Renal cortical epithelial cell (primary cell): ENCODE measurements around the gene KRTAP4-1. TPM values are rescaled to one million over a fixed set of nuclear protein-coding genes. Genes with fewer than 3 reads are reported as not detected.
"Not testable (repeated sequence)": the region's sequence is repeated elsewhere in the genome, so short reads cannot be mapped to it uniquely, and the experiment has no call there.

ENCODE experiments used
- DNase-seq: peaks from one replicate; pipeline ENCODE4 v3.0.0-alpha.2; 2011; ENCODE audit warnings: low read depth
- total RNA-seq: library from RNA; depleted of rRNA; stranded (reverse); fragments of >200 nt; gene quantifications from 2 replicates; pipeline ENCODE4 v1.2.3, GENCODE V29; 2014

Gene KRTAP4-1
- total RNA-seq, 1 donor from 2014 or later: not detected

- peak; percentile 4 for DNase-seq
Measured at GRCh38 chr17:41171886-41172285, 12.8 kb downstream of the KRTAP4-1 start.

GRCh38 chr17:41168121-41168520, 16.6 kb downstream of the KRTAP4-1 start, which contains the start of gene KRTAP4-3:
TSS of gene KRTAP4-3 (minus strand) at chr17:41168221. CDS start at chr17:41168172, 49 bp downstream.
- no peak for DNase-seq

GRCh38 chr17:41167561-41167960, 17.1 kb downstream of the KRTAP4-1 start:
- no peak for DNase-seq

- DNase-seq: no peak
Measured at GRCh38 chr17:41163828-41164227, 20.9 kb downstream of the KRTAP4-1 start.

GRCh38 chr17:41160648-41161047, 24.1 kb downstream of the KRTAP4-1 start, which contains the start of gene KRTAP4-4:
TSS of gene KRTAP4-4 (minus strand) at chr17:41160748. CDS start at chr17:41160691, 57 bp downstream.
- DNase-seq: no peak

- DNase-seq: not testable (repeated sequence)
Measured at GRCh38 chr17:41160190-41160589, 24.5 kb downstream of the KRTAP4-1 start.

GRCh38 chr17:41153856-41154255, 30.9 kb downstream of the KRTAP4-1 start:
- no peak for DNase-seq

GRCh38 chr17:41151525-41151924, 33.2 kb downstream of the KRTAP4-1 start:
- DNase-seq: no peak

- DNase-seq: no peak
Measured at GRCh38 chr17:41150026-41150425, 34.7 kb downstream of the KRTAP4-1 start.

- DNase-seq: no peak
Measured at GRCh38 chr17:41149652-41149985, 35.1 kb downstream of the KRTAP4-1 start, which contains the start of gene KRTAP4-5. TSS of gene KRTAP4-5 (minus strand) at chr17:41149825. CDS start at chr17:41149767, 58 bp downstream.

- DNase-seq: not testable (repeated sequence)
Measured at GRCh38 chr17:41148971-41149651, 35.6 kb downstream of the KRTAP4-1 start.

- DNase-seq: no peak
Measured at GRCh38 chr17:41147531-41148204, 37.0 kb downstream of the KRTAP4-1 start.

- no peak for DNase-seq
Measured at GRCh38 chr17:41145261-41145660, 39.5 kb downstream of the KRTAP4-1 start.

GRCh38 chr17:41144846-41145245, 39.9 kb downstream of the KRTAP4-1 start:
- DNase-seq: no peak

GRCh38 chr17:41141361-41141760, 43.4 kb downstream of the KRTAP4-1 start:
- DNase-seq: no peak

GRCh38 chr17:41140360-41141131, 44.2 kb downstream of the KRTAP4-1 start, which contains the start of gene KRTAP4-6:
TSS of gene KRTAP4-6 (minus strand) at chr17:41140544. CDS start at chr17:41140487, 57 bp downstream.
- DNase-seq: peak; percentile 92

GRCh38 chr17:41139865-41140264, 44.8 kb downstream of the KRTAP4-1 start:
- DNase-seq: not testable (repeated sequence)

Other genes with a start within 250 kb of the KRTAP4-1 start
- 1.2 and 68.1 TPM in 2 replicates for gene KRT23, start 247.3 kb downstream of the KRTAP4-1 start, total RNA-seq
- gene KRT39, start 218.0 kb downstream of the KRTAP4-1 start, total RNA-seq: not detected in 2 replicates
- not detected in 2 replicates for gene KRT40, start 200.6 kb downstream of the KRTAP4-1 start, total RNA-seq
- not detected in 2 replicates for gene KRTAP3-3, start 190.7 kb downstream of the KRTAP4-1 start, total RNA-seq
- gene KRTAP3-2, start 185.0 kb downstream of the KRTAP4-1 start, total RNA-seq: not detected in 2 replicates
- gene KRTAP3-1, start 175.8 kb downstream of the KRTAP4-1 start, total RNA-seq: not detected in 2 replicates
- gene KRTAP1-5, start 157.7 kb downstream of the KRTAP4-1 start, total RNA-seq: not detected in 2 replicates
- not detected in 2 replicates for gene KRTAP1-4, start 154.7 kb downstream of the KRTAP4-1 start, total RNA-seq
- not detected in 2 replicates for gene KRTAP1-3, start 150.0 kb downstream of the KRTAP4-1 start, total RNA-seq
- gene KRTAP1-1, start 143.5 kb downstream of the KRTAP4-1 start, total RNA-seq: 0.25 and 0.35 TPM in 2 replicates
- gene KRTAP2-1, start 137.6 kb downstream of the KRTAP4-1 start, total RNA-seq: not detected in 2 replicates
- gene KRTAP2-2, start 129.7 kb downstream of the KRTAP4-1 start, total RNA-seq: 0.15 TPM in 1 of 2 replicates, not detected in the other
- 0.55 and 5.9 TPM in 2 replicates for gene KRTAP2-3, start 124.8 kb downstream of the KRTAP4-1 start, total RNA-seq
- not detected in 2 replicates for gene KRTAP2-4, start 119.0 kb downstream of the KRTAP4-1 start, total RNA-seq
- gene KRTAP4-7, start 100.8 kb downstream of the KRTAP4-1 start, total RNA-seq: not detected in 2 replicates
- gene KRTAP4-8, start 86.8 kb downstream of the KRTAP4-1 start, total RNA-seq: not detected in 2 replicates
- not detected in 2 replicates for gene KRTAP4-16, start 82.7 kb downstream of the KRTAP4-1 start, total RNA-seq
- gene KRTAP4-9, start 79.5 kb downstream of the KRTAP4-1 start, total RNA-seq: not detected in 2 replicates
- not detected in 2 replicates for gene KRTAP4-11, start 66.5 kb downstream of the KRTAP4-1 start, total RNA-seq
- gene KRTAP4-12, start 60.7 kb downstream of the KRTAP4-1 start, total RNA-seq: not detected in 2 replicates
- not detected in 2 replicates for gene KRTAP4-6, start 44.4 kb downstream of the KRTAP4-1 start, total RNA-seq
- gene KRTAP4-5, start 35.1 kb downstream of the KRTAP4-1 start, total RNA-seq: not detected in 2 replicates
- not detected in 2 replicates for gene KRTAP4-4, start 24.2 kb downstream of the KRTAP4-1 start, total RNA-seq
- gene KRTAP4-3, start 16.7 kb downstream of the KRTAP4-1 start, total RNA-seq: not detected in 2 replicates
- not detected in 2 replicates for gene KRTAP4-2, start 6.7 kb downstream of the KRTAP4-1 start, total RNA-seq
- not detected in 2 replicates for gene KRTAP9-1, start 5.0 kb upstream of the KRTAP4-1 start, total RNA-seq
- not detected in 2 replicates for gene KRTAP9-2, start 41.7 kb upstream of the KRTAP4-1 start, total RNA-seq
- gene KRTAP9-3, start 47.5 kb upstream of the KRTAP4-1 start, total RNA-seq: not detected in 2 replicates
- gene KRTAP9-8, start 53.1 kb upstream of the KRTAP4-1 start, total RNA-seq: not detected in 2 replicates
- gene KRTAP9-4, start 64.8 kb upstream of the KRTAP4-1 start, total RNA-seq: not detected in 2 replicates
- not detected in 2 replicates for gene KRTAP9-9, start 70.5 kb upstream of the KRTAP4-1 start, total RNA-seq
- not detected in 2 replicates for gene KRTAP9-6, start 80.5 kb upstream of the KRTAP4-1 start, total RNA-seq
- gene KRTAP9-7, start 90.8 kb upstream of the KRTAP4-1 start, total RNA-seq: not detected in 2 replicates
- not detected in 2 replicates for gene KRTAP29-1, start 117.9 kb upstream of the KRTAP4-1 start, total RNA-seq
- not detected in 2 replicates for gene KRTAP16-1, start 124.4 kb upstream of the KRTAP4-1 start, total RNA-seq
- gene KRTAP17-1, start 130.8 kb upstream of the KRTAP4-1 start, total RNA-seq: not detected in 2 replicates
- not detected in 2 replicates for gene KRT33A, start 165.9 kb upstream of the KRTAP4-1 start, total RNA-seq
- gene KRT33B, start 184.9 kb upstream of the KRTAP4-1 start, total RNA-seq: not detected in 2 replicates
- 0.05 and 26.4 TPM in 2 replicates for gene KRT34, start 197.4 kb upstream of the KRTAP4-1 start, total RNA-seq
- not detected in 2 replicates for gene KRT31, start 212.7 kb upstream of the KRTAP4-1 start, total RNA-seq
- not detected in 2 replicates for gene KRT37, start 239.7 kb upstream of the KRTAP4-1 start, total RNA-seq